Immature natural killer cell (primary cell): ENCODE results near the gene CILP2. TPM values are rescaled to one million over a fixed set of nuclear protein-coding genes. Genes with fewer than 3 reads are reported as not detected.

Experiments
- DNase-seq, 3 donors: peaks; one replicate each; pipeline ENCODE4 v3.0.0; 2022; ENCODE audit warnings: mixed read lengths in 1 of 3
- H3K27ac Mint-ChIP-seq, 6 donors: one replicate each; pipeline ENCODE4 v1.8.0; 2020; ENCODE audit warnings: mixed read lengths in 6 of 6, mild to moderate bottlenecking in 5 of 6, inconsistent platforms in 4 of 6, moderate library complexity in 3 of 6
- H3K27me3 Mint-ChIP-seq, 3 donors: one replicate each; pipeline ENCODE4 v1.8.0; 2020 to 2021; ENCODE audit warnings: low read depth in 3 of 3, mild to moderate bottlenecking in 3 of 3, mixed read lengths in 3 of 3, moderate library complexity in 3 of 3, inconsistent platforms in 1 of 3
- H3K36me3 Mint-ChIP-seq, 3 donors: one replicate each; pipeline ENCODE4 v1.8.0; 2020; ENCODE audit warnings: mixed read lengths in 3 of 3, inconsistent platforms in 2 of 3, mild to moderate bottlenecking in 2 of 3
- H3K4me1 Mint-ChIP-seq, 2 donors: one replicate each; pipeline ENCODE4 v1.8.0; 2020; ENCODE audit warnings: inconsistent platforms in 2 of 2, mild to moderate bottlenecking in 2 of 2, mixed read lengths in 2 of 2, moderate library complexity in 1 of 2
- H3K4me3 Mint-ChIP-seq, 5 donors: one replicate each; pipeline ENCODE4 v1.8.0; 2020; ENCODE audit warnings: mild to moderate bottlenecking in 5 of 5, mixed read lengths in 5 of 5, inconsistent platforms in 3 of 5, moderate library complexity in 3 of 5
- H3K9me3 Mint-ChIP-seq, 6 donors: one replicate each; pipeline ENCODE4 v1.8.0; 2020; ENCODE audit warnings: mild to moderate bottlenecking in 6 of 6, mixed read lengths in 6 of 6, inconsistent platforms in 4 of 6, moderate library complexity in 3 of 6
- polyA plus RNA-seq, 3 donors: library from polyadenylated mRNA; unstranded; fragments of 300-500 nt; fragmentation: Illumina TruSeq; gene quantifications; one replicate each; pipeline ENCODE4 v1.2.3, GENCODE V29; 2021

CILP2 gene
- polyA plus RNA-seq, 3 donors from 2014 or later = not detected

DNA sequence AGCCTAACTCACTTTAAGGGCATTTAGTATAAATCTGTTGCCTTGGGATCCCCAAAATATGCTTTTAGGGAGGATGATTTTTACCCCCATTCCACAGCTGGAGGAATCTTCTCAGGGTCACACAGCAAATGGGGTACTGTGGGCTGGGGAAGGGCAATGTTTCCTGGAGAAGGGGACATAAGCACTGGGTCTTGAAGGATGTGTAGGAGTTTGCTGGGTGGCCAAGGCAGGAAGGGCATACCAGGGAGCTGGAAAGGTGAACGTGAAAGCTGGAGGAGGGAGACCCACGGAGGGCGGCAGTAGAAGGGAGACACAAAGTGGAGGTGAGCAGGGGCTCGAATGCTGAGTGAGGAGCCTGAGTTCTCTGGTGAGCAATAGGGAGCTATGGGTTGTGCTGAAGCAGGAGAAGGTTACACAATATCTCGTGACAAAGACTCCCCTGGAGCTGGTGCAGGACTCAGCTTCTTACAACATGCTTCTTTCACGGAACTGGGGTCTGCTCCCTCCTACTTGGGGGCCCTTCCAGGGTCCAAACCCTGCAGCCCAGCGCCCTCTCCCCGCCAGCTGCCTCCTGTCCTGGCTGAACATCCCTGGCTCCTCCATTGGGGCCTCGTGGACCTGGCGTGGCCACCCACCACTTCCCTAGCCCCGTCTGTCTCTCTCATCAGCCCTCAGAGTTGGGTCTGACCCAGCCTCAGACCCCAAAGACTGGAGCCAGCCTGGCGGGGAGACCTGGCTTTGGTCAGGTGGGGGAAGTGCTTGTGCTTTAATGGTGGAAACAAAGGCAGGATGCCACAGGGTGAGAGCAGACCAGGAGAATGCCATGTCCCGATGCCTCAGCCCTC is 11.1 kb downstream of the CILP2 start:
- Mint-ChIP-seq H3K27me3 (peaks cover 0 to 6% (median 0%) of the 10 kb centered on the region in 3 donors), H3K4me3 (no peak overlapping the region), H3K27ac (no peak overlapping the region), H3K9me3 (no peaks in the 10 kb centered on the region), H3K36me3 (no peaks in the 10 kb centered on the region), H3K4me1 (no peaks in the 10 kb centered on the region)
- DNase-seq = no peak

- Mint-ChIP-seq H3K4me1 (no peaks in the 10 kb centered on the region), H3K27ac (no peak overlapping the region), H3K4me3 (no peak overlapping the region), H3K9me3 (no peaks in the 10 kb centered on the region), H3K27me3 (peaks cover 0 to 6% (median 0%) of the 10 kb centered on the region in 3 donors), H3K36me3 (no peaks in the 10 kb centered on the region)
- DNase-seq = no peak
These were observed 11.9 kb downstream of the CILP2 start for GRCh38 chr19:19549804-19550464.

DNA sequence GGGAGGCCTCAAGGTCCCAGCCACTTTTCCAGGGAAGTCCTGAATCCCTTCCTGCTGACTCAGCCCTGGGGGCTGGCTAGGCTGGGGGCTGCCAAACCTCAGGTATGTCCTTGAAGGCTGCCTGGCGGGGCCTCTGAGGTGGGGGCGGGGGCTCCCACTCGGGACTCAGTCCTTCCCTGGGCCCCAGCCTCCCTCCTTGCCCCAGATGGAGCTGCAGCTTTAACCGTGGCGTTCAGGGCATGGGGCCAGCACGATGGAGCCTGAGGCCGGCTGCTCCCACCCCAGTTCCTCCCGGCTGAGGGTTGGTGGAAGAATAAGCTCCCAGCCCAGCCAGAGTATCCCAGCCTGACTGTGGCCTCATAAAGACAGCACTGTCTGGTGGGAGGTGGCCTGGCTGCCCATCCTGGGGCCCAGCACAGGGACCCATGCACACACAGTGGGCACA is 12.4 kb downstream of the CILP2 start:
- H3K4me3 Mint-ChIP-seq = no peak overlapping the region
- DNase-seq = no peak
- no peaks in the 10 kb centered on the region for H3K4me1 Mint-ChIP-seq
- no peak overlapping the region for H3K27ac Mint-ChIP-seq
- H3K27me3 Mint-ChIP-seq = peaks cover 0 to 6% (median 0%) of the 10 kb centered on the region in 3 donors
- H3K36me3 Mint-ChIP-seq = no peaks in the 10 kb centered on the region
- H3K9me3 Mint-ChIP-seq = no peaks in the 10 kb centered on the region

DNA sequence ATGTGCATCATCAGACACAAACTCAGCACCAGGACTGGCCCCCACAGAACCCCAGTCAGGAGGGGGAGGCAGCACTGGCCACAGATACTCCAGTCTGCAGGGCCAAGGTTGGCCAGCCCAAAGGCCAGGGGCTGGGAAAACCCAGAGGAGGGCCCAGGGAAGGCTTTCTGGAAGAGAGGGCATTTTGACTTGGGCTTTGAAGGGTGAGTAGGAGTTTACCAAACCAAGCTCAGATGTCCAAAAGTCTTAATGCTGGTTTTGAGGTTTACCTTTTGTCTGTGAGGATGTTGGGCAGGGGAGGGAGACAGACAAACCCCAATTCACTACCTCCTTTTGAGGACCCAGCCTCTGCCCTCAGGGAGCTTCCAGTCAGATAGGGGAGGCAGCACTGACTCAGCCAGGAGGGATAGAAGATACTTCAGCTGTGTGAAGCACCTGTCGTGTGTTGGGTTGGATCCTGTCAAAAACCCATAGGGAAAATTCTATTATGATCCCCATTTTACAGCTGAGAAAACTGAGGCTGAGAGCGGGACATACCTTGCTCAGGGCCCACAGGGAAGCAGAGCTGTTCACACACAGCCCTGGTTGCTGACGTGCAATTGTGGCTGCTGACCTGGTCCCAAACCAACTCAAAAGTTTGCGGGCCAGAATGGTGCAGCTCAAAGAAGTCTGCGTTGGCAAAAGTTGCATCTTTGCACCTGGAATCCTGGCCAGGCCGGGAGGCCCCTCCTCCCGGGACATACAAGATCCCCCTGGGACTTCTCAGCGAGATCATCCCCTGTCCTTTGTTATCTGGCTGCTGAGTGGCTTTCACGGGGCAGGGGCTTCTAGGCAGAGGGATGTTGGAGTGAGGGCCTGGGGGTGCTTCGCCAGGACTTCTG is 13.1 kb downstream of the CILP2 start:
- peaks cover 0 to 6% (median 0%) of the 10 kb centered on the region in 3 donors for H3K27me3 Mint-ChIP-seq
- H3K4me1 Mint-ChIP-seq = no peaks in the 10 kb centered on the region
- no peak for DNase-seq
- H3K9me3 Mint-ChIP-seq = no peaks in the 10 kb centered on the region
- H3K36me3 Mint-ChIP-seq = no peaks in the 10 kb centered on the region
- H3K4me3 Mint-ChIP-seq = no peak overlapping the region
- H3K27ac Mint-ChIP-seq = no peak overlapping the region

DNA sequence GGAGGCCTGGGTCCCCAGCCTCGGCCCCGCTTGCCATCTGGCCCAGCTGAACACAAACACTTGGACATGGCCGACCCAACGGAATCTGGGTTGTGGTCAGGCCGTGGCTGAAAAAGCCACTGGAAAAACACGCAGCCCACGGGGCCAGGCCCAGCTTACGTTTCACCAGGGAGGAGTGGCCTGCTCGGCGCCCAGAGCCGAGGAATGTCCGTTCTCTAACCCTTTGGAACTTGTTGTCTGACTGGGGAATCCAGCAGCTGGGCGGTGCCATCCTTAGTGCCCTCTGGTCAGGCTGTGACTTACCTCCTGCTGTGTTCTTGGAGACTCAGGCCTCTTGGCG is 13.8 kb downstream of the CILP2 start:
- H3K4me3 Mint-ChIP-seq = no peak overlapping the region
- DNase-seq = no peak
- H3K27me3 Mint-ChIP-seq = peaks cover 0 to 6% (median 0%) of the 10 kb centered on the region in 3 donors
- H3K27ac Mint-ChIP-seq = no peak overlapping the region
- H3K9me3 Mint-ChIP-seq = no peaks in the 10 kb centered on the region
- no peaks in the 10 kb centered on the region for H3K36me3 Mint-ChIP-seq
- H3K4me1 Mint-ChIP-seq = no peaks in the 10 kb centered on the region

DNA sequence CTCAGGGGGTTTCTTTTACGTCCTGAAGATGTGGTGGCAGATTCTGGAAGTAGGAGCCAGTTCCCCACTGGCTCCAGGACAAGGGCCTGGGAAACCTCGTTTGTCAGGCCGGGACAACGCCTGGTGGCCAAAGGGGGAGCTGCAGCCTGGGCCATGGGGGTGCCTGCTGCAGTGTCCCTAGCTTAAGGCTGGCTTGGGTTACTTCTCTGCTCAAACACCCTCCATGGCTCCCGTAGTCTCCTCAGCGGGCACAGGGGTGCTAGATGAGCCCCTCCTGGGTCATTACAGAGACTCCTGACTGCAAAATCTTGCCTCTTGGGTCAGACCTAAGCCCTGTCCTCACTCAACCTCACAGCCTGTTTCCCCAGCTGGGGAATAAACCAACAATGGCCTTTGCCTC is 14.7 kb downstream of the CILP2 start:
- Mint-ChIP-seq H3K4me1 (no peaks in the 10 kb centered on the region), H3K9me3 (no peaks in the 10 kb centered on the region), H3K36me3 (no peaks in the 10 kb centered on the region), H3K27me3 (peaks cover 0 to 3% (median 1%) of the 10 kb centered on the region in 3 donors), H3K27ac (no peak overlapping the region), H3K4me3 (no peak overlapping the region)
- no peak for DNase-seq

DNA sequence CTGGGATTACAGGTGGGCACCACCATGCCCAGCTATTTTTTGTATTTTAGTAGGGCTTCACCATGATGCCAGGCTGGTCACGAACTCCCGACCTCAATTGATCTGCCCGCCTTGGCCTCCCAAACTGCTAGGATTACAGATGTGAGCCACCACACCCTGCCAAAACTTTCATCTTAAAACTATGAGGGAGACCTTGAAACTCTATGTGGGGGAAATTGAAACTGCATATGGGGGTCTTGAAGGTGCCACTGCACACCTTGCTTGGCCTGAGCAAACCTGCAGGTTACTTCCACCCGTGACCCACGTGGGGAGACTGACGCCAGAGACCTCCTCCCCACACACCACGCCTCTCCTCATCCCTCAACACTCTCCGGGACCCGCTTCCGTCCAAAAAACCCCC is 15.6 kb downstream of the CILP2 start:
- Mint-ChIP-seq H3K27ac (no peak overlapping the region), H3K4me1 (no peaks in the 10 kb centered on the region), H3K4me3 (no peak overlapping the region), H3K27me3 (peaks cover 0 to 3% (median 1%) of the 10 kb centered on the region in 3 donors), H3K9me3 (no peaks in the 10 kb centered on the region), H3K36me3 (no peaks in the 10 kb centered on the region)
- no peak for DNase-seq

- Mint-ChIP-seq H3K4me3 (no peak overlapping the region), H3K27me3 (peaks cover 0 to 3% (median 1%) of the 10 kb centered on the region in 3 donors), H3K36me3 (no peaks in the 10 kb centered on the region), H3K27ac (no peak overlapping the region), H3K9me3 (no peaks in the 10 kb centered on the region), H3K4me1 (no peaks in the 10 kb centered on the region)
- peak; percentile 41 to 50 (median 41) for DNase-seq
These were observed 16.3 kb downstream of the CILP2 start for GRCh38 chr19:19554074-19555023.

DNA sequence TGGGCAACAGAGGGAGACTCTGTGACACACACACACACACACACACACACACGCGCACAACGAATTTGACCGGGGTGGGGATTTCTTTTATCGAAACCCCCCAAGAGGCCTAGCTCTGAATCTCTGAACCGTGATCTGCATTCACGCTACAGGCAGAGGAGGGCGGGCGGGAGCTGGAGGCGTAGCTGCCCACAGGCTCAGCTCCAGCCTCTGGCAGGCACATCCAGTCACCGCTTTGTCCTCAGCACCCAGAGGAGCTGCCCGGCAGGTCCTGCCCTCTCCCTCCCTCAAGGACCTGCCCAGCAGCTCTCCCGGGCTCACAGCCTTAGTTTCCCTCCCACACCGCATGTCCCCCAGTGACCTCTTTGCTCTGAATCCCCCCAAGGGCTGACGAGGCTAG is 20.0 kb downstream of the CILP2 start:
- no peaks in the 10 kb centered on the region for H3K36me3 Mint-ChIP-seq
- H3K4me1 Mint-ChIP-seq = no peaks in the 10 kb centered on the region
- no peaks in the 10 kb centered on the region for H3K9me3 Mint-ChIP-seq
- H3K27me3 Mint-ChIP-seq = peaks cover 0 to 3% (median 0%) of the 10 kb centered on the region in 3 donors
- no peak overlapping the region for H3K4me3 Mint-ChIP-seq
- no peak for DNase-seq
- H3K27ac Mint-ChIP-seq = no peak overlapping the region

GRCh38 chr19:19558636-19559035 is 20.6 kb downstream of the CILP2 start:
- peak overlapping the region in 1 of 6 donors; percentile 22 for H3K27ac Mint-ChIP-seq
- H3K4me3 Mint-ChIP-seq = no peak overlapping the region
- peaks cover 0 to 3% (median 0%) of the 10 kb centered on the region in 3 donors for H3K27me3 Mint-ChIP-seq
- H3K4me1 Mint-ChIP-seq = no peaks in the 10 kb centered on the region
- no peak for DNase-seq
- no peaks in the 10 kb centered on the region for H3K36me3 Mint-ChIP-seq
- H3K9me3 Mint-ChIP-seq = no peaks in the 10 kb centered on the region

- no peaks in the 10 kb centered on the region for H3K4me1 Mint-ChIP-seq
- no peak overlapping the region for H3K4me3 Mint-ChIP-seq
- no peak overlapping the region for H3K27ac Mint-ChIP-seq
- DNase-seq = no peak
- H3K36me3 Mint-ChIP-seq = no peaks in the 10 kb centered on the region
- peaks cover 0 to 3% (median 0%) of the 10 kb centered on the region in 3 donors for H3K27me3 Mint-ChIP-seq
- H3K9me3 Mint-ChIP-seq = no peaks in the 10 kb centered on the region
These were observed 21.9 kb downstream of the CILP2 start for GRCh38 chr19:19559931-19560330.

GRCh38 chr19:19561946-19562664 is 24.0 kb downstream of the CILP2 start:
- H3K9me3 Mint-ChIP-seq = no peaks in the 10 kb centered on the region
- H3K36me3 Mint-ChIP-seq = no peaks in the 10 kb centered on the region
- H3K4me1 Mint-ChIP-seq = no peaks in the 10 kb centered on the region
- H3K27ac Mint-ChIP-seq = no peak overlapping the region
- H3K27me3 Mint-ChIP-seq = peaks cover 0 to 5% (median 0%) of the 10 kb centered on the region in 3 donors
- no peak for DNase-seq
- no peak overlapping the region for H3K4me3 Mint-ChIP-seq
